Activated CD4-positive, alpha-beta T cell treated with anti-CD3 and anti-CD28 coated beads for 1 hour (primary cell): ENCODE data around the gene TTLL1.
"Not testable (repeated sequence)": the region's sequence is repeated elsewhere in the genome, so short reads cannot be mapped to it uniquely, and the experiment has no call there.

Experiments used
- DNase-seq: peaks from one replicate; pipeline ENCODE4 v3.0.0-alpha.2; 2020

TTLL1 gene

GRCh38 chr22:43009444-43009843 is 79.7 kb downstream of the TTLL1 start:
- no peak for DNase-seq

- DNase-seq: no peak
These were observed 80.3 kb downstream of the TTLL1 start for GRCh38 chr22:43008921-43009320.

DNA sequence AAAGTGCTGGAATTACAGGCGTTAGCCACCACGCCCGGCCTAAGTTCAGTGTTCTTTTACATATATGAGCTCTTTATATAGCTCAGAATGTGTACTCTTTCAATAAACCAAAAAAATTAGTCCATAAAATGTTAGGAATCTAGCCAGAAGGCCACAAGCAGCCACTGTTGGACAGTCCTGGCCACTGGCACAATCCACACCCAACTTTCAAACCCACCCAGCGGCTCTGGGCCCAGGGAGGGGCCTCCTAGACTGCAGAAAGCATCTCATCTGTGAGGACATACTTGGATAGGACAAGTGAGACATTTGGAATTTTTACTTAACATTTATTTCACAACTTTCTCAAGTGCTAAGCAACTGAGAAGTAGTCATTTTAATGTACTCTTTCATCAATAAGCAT is 80.7 kb downstream of the TTLL1 start:
- DNase-seq: no peak

DNA sequence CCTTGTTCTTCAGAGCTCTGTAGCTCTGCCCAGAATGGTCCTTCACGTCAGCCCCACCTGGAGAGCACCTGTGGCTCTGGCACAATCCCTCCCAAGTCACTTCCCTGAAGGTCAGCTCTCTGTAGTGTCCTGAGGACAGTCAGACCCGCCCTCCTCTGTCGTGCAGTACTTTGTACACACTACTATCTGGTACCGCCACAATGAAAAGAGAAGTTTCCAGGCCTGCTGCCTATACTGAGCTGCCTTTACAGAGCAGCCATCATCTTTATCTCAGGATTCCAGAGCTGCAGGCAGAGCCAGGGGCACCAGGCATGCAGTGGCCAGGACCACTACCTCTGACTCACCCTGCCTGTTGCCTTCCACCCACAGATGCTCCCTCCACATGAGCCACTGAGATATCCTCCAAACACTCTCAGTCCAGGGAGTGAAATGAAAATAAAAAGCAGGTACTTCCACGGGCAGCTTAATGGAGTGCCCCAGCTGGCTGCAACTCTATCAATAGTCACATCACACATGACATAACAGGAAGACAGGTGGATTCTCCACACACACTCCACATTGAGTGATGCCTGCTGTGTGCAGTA is 81.6 kb downstream of the TTLL1 start:
- DNase-seq: no peak

DNA sequence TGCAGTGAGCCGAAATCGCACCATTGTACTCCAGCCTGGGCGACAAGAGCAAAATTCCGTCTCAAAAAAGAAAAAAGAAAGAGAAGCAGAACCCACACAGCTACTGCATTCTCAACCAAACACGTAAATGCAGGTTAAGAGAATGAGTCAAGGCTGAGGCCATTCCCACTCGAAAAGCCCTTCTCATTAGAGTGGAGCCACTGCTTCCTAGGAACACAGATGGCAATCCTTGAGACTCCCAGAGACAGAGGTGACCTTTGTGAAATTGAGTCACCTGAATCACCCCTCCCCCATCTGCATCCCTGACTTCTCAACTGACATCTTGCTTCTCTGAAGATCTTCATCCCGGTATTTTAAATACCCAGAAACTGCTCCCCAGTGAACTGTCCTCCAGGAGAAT is 82.4 kb downstream of the TTLL1 start:
- no peak for DNase-seq

DNA sequence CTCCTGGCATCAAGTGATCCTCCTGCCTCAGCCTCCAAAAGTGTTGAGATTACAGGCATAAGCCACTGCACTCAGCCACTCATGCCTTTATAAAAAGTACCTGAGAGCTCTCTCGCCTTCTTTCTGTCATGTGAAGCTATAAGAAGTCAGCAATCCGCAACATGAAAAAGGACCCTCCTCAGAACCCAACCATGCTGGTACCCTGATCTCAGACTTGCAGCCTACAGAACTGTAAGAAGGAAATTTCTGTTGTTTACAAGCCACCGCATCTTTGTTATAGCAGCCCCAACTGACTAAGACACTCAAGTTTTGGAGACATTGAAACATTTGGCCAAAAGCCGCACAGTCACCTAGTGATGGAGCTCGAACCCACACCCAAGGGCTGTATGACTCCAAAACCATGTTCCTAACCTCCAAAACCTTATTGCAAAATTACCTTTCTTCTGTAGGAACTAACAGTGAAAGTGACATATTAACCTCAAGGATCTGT is 83.1 kb downstream of the TTLL1 start:
- no peak for DNase-seq

GRCh38 chr22:43005106-43005505 is 84.1 kb downstream of the TTLL1 start:
- no peak for DNase-seq

DNA sequence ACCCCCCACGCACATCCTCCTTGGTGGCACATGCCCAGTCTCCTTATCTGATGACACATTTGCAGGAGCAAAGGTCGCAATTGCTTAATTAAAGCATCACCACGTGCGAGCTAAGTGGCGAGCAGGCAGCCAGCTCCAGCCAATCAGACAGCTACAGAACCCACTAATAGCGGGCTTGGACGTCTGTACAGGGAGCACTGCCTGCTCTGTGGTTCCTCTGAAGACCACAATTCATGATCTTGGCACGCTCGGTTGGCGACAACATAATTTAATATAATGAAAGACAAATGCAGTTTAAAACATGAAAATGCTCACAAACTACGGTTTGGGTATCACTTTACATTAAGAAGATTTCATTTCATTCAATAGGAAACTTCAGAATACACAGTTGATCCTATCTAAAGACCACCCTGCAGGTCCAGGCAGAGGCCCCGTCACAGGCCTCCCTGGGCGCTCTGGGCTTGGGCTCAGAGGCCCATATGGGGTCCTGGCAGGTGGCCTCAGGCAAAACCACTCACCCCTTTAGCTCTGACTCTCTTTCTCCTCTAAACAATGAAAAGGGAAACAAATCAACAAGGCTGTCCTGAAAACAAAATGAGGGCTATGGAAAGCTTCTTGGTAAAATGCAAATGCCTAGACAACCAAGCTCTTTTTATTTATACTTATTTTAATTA is 84.7 kb downstream of the TTLL1 start:
- DNase-seq: no peak

DNA sequence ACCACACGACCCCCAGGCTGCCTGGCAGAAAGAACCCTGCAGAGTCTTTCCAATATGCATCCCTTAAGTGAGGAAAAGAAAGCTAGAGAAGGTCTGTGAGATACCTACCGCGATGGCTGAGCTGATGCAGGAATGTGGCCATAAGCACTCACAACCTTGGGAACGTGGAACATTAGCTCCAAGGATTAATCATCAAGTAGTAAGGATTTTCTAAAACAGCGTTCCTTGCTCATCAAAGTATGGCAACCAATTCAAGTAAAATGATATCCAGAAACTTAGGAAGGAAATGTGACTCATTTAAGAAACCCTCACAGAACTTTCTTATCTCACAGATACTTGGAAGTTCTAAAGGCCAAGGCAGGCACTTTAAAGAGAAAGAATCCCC is 87.0 kb downstream of the TTLL1 start:
- no peak for DNase-seq

DNA sequence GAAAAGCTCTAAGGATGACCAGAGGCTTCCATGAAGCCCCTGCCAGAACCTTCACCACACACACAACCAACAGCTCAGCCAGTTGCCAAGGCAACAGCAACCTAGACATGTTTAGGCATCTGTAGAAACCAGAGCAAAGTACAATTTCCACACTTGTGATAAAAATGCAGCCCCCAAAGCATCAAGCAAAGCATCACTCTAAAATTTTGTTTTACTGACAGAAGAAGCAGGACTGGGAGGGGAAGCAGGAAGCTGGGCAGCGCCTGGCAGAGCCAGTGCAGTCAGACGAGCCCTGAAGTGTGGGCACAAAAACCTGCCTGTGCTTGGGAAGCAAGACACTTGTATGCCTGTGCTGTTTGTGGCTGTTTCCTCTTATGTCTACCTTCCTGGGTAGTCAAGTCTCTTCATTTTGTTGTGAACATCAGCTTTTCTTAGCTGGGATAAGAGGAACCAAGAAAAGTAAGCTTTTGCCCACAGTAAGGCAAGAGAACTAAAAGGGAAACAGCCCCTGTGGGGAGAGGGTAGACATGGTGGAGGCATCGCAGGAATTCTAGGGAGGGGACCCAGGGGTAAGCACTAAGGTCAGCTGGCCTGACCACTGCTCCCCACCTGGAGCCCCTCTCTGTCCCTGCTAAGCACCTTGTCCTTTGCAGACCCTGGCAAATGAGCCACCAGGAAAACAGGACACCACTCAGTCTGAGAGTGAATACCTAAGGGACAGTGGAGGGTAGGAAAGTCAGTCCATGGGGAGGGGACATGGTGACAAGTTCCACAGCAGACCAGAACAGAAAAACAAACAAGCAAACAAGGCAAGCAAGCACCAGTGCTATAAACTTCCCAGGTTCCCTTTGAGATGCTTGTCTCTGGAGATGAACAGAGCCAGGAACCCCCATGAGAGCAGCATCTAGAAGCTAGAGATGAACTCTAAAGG is 87.7 kb downstream of the TTLL1 start:
- DNase-seq: no peak

GRCh38 chr22:43000441-43001175 is 88.6 kb downstream of the TTLL1 start:
- no peak for DNase-seq

- no peak for DNase-seq
These were observed 91.6 kb downstream of the TTLL1 start for GRCh38 chr22:42997582-42998090.

DNA sequence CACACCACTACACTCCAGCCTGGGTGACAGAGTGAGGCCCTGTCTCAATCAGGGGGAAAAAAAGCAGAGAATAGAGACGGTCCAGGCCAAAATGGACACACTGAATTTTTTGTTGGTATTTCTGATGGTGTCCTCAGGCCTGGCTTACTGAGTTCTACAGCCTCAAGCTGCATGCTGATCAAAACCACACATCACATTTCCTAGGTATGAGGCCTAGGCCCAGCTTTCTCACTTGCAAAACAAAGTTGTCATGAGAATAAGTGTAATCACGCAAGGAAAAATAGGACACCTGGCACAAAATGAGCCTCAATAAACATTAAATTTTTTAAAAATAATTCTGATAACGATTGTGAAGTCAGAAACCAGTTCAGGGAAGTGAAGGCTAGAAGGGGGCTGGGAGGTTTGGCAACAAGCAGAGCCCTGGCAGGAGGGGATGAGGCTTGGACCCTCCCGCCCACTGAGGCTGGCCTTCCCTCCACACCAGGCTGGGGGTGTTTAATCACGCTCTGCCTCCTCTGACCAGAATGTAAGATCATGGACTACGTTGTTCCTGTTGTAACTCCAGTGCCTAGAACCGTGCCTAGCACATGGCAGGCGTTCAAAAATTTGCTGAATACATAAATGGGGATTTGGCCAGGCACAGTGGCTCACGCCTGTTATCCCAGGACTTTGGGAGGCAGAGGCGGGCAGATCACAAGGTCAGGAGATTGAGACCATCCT is 92.4 kb downstream of the TTLL1 start:
- no peak for DNase-seq

- DNase-seq: not testable (repeated sequence)
These were observed 93.5 kb downstream of the TTLL1 start for GRCh38 chr22:42995654-42996053.

DNA sequence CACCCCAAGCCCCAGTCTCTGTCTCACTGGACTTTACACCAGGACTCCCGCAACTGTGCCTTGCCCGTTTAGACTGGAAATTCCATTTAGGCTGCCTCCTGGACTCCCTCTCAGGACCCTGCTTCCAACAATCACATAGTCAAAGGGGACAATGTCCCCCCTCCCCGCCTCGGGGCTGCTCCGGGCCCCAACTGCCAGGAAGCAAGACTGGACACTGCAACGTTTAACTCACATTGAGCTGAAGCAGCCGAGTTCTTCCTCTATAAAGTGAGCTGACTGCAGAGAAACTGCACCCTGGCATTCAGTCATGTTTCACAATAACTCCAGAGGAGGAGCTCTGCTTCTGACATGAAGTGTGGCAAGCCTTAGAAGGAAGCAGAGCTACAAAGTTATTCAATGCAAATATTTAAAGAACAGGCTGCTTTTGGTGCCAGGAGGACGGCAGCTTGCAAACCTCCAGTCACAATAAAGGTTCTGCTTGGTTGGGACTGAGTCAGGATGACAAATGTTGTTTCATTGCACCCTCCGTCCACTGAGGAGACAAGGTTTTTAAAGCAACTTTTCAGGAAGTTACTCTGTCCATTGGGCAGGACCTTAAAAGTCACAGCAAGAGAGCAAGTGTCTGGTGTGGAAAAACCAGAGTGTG is 94.2 kb downstream of the TTLL1 start:
- no peak for DNase-seq

GRCh38 chr22:42994276-42994916 is 94.8 kb downstream of the TTLL1 start:
- no peak for DNase-seq

DNA sequence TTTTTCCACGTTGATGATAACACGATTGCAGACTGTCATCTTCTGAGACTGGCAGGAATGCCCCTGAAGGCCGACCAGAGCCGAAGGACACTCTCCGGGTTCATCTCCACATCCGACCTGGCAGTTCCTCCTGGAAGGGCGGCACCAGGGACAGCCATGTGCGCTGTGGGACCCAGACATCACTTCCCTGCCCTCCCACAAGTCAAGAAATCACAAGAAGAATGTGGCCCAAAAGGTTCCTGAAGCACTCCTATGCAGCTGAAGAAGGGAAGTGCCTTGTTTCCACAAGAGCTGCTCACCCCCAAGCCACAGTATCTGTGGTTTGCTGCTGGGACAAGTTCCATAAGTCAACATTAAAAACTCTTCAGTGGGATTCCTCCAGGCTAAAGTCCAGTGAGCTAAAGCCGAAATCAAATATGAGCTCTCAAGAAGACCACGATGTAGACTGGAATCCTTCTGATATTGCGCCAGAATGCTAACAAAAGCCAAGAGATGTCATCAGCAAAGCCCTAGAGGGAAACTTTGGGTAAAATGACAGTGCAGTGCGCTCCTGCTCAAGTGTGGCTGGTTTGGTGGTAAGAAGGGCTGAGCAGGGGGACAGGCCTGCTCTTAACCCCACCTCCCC is 95.4 kb downstream of the TTLL1 start:
- no peak for DNase-seq

DNA sequence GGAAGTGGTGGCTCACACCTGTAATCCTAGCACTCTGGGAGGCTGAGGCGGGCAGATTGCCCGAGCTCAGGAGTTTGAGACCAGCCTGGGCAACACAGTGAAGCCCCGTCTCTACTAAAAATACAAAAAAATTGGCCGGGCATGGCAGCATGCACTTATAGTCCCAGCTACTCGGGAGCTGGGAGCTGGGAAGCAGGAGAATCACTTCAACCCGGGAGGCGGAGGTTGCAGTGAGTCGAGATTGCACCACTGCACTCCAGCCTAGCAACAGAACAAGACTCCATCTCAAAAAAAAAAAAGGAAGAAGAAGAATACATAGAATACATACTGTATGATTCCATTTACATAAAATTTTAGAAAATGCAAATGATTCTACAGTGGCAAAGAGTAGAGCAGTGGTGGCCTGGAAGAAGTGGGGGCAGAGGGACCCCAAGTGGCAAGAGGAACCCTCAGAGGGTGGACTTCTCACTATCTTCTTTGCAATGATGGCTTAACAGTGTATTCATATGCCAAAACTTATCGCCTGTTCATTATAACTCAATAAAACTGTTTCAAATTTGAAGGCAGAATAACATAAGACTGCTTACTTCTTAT is 96.2 kb downstream of the TTLL1 start:
- DNase-seq: no peak

GRCh38 chr22:42992092-42992491 is 97.1 kb downstream of the TTLL1 start:
- DNase-seq: no peak

- no peak for DNase-seq
These were observed 98.1 kb downstream of the TTLL1 start for GRCh38 chr22:42991010-42991651.
